Measurements from ENCODE around the gene DYSF.
"Not testable (repeated sequence)": the region's sequence is repeated elsewhere in the genome, so short reads cannot be mapped to it uniquely, and the experiment has no call there.

DYSF gene

GRCh38 chr2:71637168-71637567, 183.8 kb downstream of the DYSF start:
- no peak for DNase-seq (ENCODE audit: low read depth in 1 of 2, low spot score in 1 of 2)

- no peak for DNase-seq (ENCODE audit: low read depth in 1 of 2, low spot score in 1 of 2)
Observed at GRCh38 chr2:71637736-71638135, 184.4 kb downstream of the DYSF start.

GRCh38 chr2:71639735-71640134, 186.4 kb downstream of the DYSF start:
- no peak for DNase-seq (ENCODE audit: low read depth in 1 of 2, low spot score in 1 of 2)

- DNase-seq (ENCODE audit: low read depth in 1 of 2, low spot score in 1 of 2), result no peak
Observed at GRCh38 chr2:71640489-71640888, 187.1 kb downstream of the DYSF start.

GRCh38 chr2:71643674-71644357, 190.5 kb downstream of the DYSF start:
- no peak for DNase-seq (ENCODE audit: low read depth in 1 of 2, low spot score in 1 of 2)

GRCh38 chr2:71646028-71646427, 192.7 kb downstream of the DYSF start:
- DNase-seq (ENCODE audit: low read depth in 1 of 2, low spot score in 1 of 2), result no peak

GRCh38 chr2:71647356-71647755, 194.0 kb downstream of the DYSF start:
- no peak for DNase-seq (ENCODE audit: low read depth in 1 of 2, low spot score in 1 of 2)

- DNase-seq (ENCODE audit: low read depth in 1 of 2, low spot score in 1 of 2), result no peak
Observed at GRCh38 chr2:71655498-71655897, 202.1 kb downstream of the DYSF start.

GRCh38 chr2:71658256-71658655, 204.9 kb downstream of the DYSF start:
- not testable (repeated sequence) for DNase-seq (ENCODE audit: low read depth in 1 of 2, low spot score in 1 of 2)

GRCh38 chr2:71658771-71659170, 205.4 kb downstream of the DYSF start:
- DNase-seq (ENCODE audit: low read depth in 1 of 2, low spot score in 1 of 2), result no peak

GRCh38 chr2:71659868-71660518, 206.6 kb downstream of the DYSF start:
- DNase-seq (ENCODE audit: low read depth in 1 of 2, low spot score in 1 of 2), result no peak

GRCh38 chr2:71661782-71662181, 208.4 kb downstream of the DYSF start:
- DNase-seq (ENCODE audit: low read depth in 1 of 2, low spot score in 1 of 2), result no peak

GRCh38 chr2:71662665-71663394, 209.5 kb downstream of the DYSF start:
- DNase-seq (ENCODE audit: low read depth in 1 of 2, low spot score in 1 of 2), result no peak

GRCh38 chr2:71664161-71664560, 210.8 kb downstream of the DYSF start:
- DNase-seq (ENCODE audit: low read depth in 1 of 2, low spot score in 1 of 2), result no peak

GRCh38 chr2:71665168-71666093, 212.1 kb downstream of the DYSF start:
- no peak for DNase-seq (ENCODE audit: low read depth in 1 of 2, low spot score in 1 of 2)

- DNase-seq (ENCODE audit: low read depth in 1 of 2, low spot score in 1 of 2), result no peak
Observed at GRCh38 chr2:71666094-71666474, 212.7 kb downstream of the DYSF start.

- no peak for DNase-seq (ENCODE audit: low read depth in 1 of 2, low spot score in 1 of 2)
Observed at GRCh38 chr2:71667256-71668182, 214.2 kb downstream of the DYSF start.

- DNase-seq (ENCODE audit: low read depth in 1 of 2, low spot score in 1 of 2), result no peak
Observed at GRCh38 chr2:71668326-71669057, 215.1 kb downstream of the DYSF start.

- no peak for DNase-seq (ENCODE audit: low read depth in 1 of 2, low spot score in 1 of 2)
Observed at GRCh38 chr2:71669058-71669456, 215.7 kb downstream of the DYSF start.
